Endothelial cell of umbilical vein (primary cell): Measurements from ENCODE around the gene MSN. TPM values are rescaled to one million over a fixed set of nuclear protein-coding genes. Genes with fewer than 3 reads are reported as not detected.

Experiments used
- BruUV-seq: library from RNA; stranded (reverse); fragments of 400-500 nt; replicated peaks from 2 replicates; lab custom pipeline; 2021; lab: Mats Ljungman, UMichigan
- CTCF ChIA-PET: fragments of 300-600, 350-600 bp; sonication (Branson Sonifier 250); formaldehyde crosslinking; loops from one replicate; lab custom pipeline; 2021; ENCODE audit warnings: antibody characterized with exemption, inconsistent platforms; lab: Charles Lee
- POLR2A ChIA-PET: fragments of 300-600, 350-600 bp; sonication (Branson Sonifier 250); formaldehyde crosslinking; loops from one replicate; lab custom pipeline; 2021; ENCODE audit warnings: antibody characterized with exemption, inconsistent platforms; lab: Charles Lee
- DNase-seq: peaks from one replicate; pipeline ENCODE4 v3.0.0-alpha.2; 2011; ENCODE audit warnings: low read depth, low spot score
- FAIRE-seq: peaks from 2 replicates; lab custom pipeline; 2011; peaks lifted over from hg19 to GRCh38; lab: Jason Lieb, UNC
- H2AFZ ChIP-seq: 2 replicates; pipeline ENCODE4 v1.6.0; 2012; ENCODE audit warnings: low read depth, low read length, control low read depth, inconsistent platforms
- H3K27ac ChIP-seq: 2 replicates; pipeline ENCODE4 v1.5.1; 2011; ENCODE audit warnings: low read depth, mild to moderate bottlenecking, control low read depth, low read length, moderate library complexity; ENCODE audit not compliant: insufficient read depth
- H3K27me3 ChIP-seq, 2 experiments: 2 replicates each; pipeline versions ENCODE4 v1.6.0 to v1.6.1; 2011; ENCODE audit warnings: low read length in 2 of 2, mixed read lengths in 1 of 2; ENCODE audit not compliant: control insufficient read depth in 2 of 2, insufficient read depth in 2 of 2
- H3K36me3 ChIP-seq, 2 experiments: 2 replicates in 1 of 2; 3 replicates in 1 of 2; pipeline ENCODE4 v1.5.1; 2011; ENCODE audit warnings: low read length in 2 of 2, mild to moderate bottlenecking in 1 of 2, moderate library complexity in 1 of 2; ENCODE audit not compliant: control insufficient read depth in 2 of 2, insufficient read depth in 2 of 2; ENCODE audit errors: extremely low read depth in 1 of 2
- H3K4me1 ChIP-seq: 3 replicates; pipeline ENCODE4 v1.5.1; 2011; ENCODE audit warnings: mild to moderate bottlenecking, low read length; ENCODE audit not compliant: control insufficient read depth, insufficient read depth; ENCODE audit errors: extremely low read depth
- H3K4me2 ChIP-seq: 2 replicates; pipeline ENCODE4 v1.6.1; 2011; ENCODE audit warnings: low read length, control low read depth, mixed read lengths; ENCODE audit not compliant: insufficient read depth
- H3K4me3 ChIP-seq, 3 experiments: fragments of 200-600 bp in 1 of 3; sonication (generic), shearing (Covaris generic) in 1 of 3; replicated peaks in 1 of 3; 2 replicates each; pipeline ENCODE4 v1.5.1; 2011 to 2016; ENCODE audit warnings: control low read depth in 3 of 3, low read length in 3 of 3, mild to moderate bottlenecking in 2 of 3, inconsistent platforms in 1 of 3, low read depth in 1 of 3, moderate library complexity in 1 of 3; ENCODE audit not compliant: insufficient read depth in 1 of 3
- H3K79me2 ChIP-seq: 2 replicates; pipeline ENCODE4 v1.6.0; 2012; ENCODE audit warnings: low read length, inconsistent platforms; ENCODE audit not compliant: control insufficient read depth, insufficient read depth
- H3K9ac ChIP-seq: replicated peaks from 2 replicates; pipeline ENCODE3; 2011; ENCODE audit warnings: low read length, control low read depth; ENCODE audit not compliant: insufficient read depth; ENCODE audit errors: extremely low read depth
- H3K9me1 ChIP-seq: replicated peaks from 3 replicates; pipeline ENCODE4 v1.6.0; 2011; ENCODE audit warnings: mild to moderate bottlenecking, low read length; ENCODE audit not compliant: control insufficient read depth, insufficient read depth; ENCODE audit errors: extremely low read depth
- H3K9me3 ChIP-seq: replicated peaks from 2 replicates; pipeline ENCODE4 v1.5.1; 2012; ENCODE audit warnings: low read length, inconsistent platforms; ENCODE audit not compliant: control insufficient read depth, insufficient read depth
- H4K20me1 ChIP-seq: replicated peaks from 2 replicates; pipeline ENCODE3; 2011; ENCODE audit warnings: mild to moderate bottlenecking, low read length; ENCODE audit not compliant: control insufficient read depth, insufficient read depth; ENCODE audit errors: extremely low read depth
- CTCF ChIP-seq, 2 donors: IDR thresholded peaks; 1 replicate in 1 of 2; 2 replicates in 1 of 2; pipeline ENCODE4 v1.5.1; 2011; ENCODE audit warnings: low read length in 2 of 2, mild to moderate bottlenecking in 2 of 2, moderate library complexity in 2 of 2, control low read depth in 1 of 2, inconsistent platforms in 1 of 2, low read depth in 1 of 2; ENCODE audit not compliant: insufficient read depth in 1 of 2; ENCODE audit errors: extremely low read depth in 1 of 2
- EZH2 ChIP-seq: IDR thresholded peaks from 2 replicates; pipeline ENCODE4 v1.6.1; 2012; ENCODE audit warnings: borderline replicate concordance, low read depth, mild to moderate bottlenecking, moderate library complexity, low read length, inconsistent platforms; ENCODE audit not compliant: severe bottlenecking
- FOS ChIP-seq: IDR thresholded peaks from 2 replicates; pipeline ENCODE4 v1.6.1; 2011; ENCODE audit warnings: mild to moderate bottlenecking, low read length, moderate library complexity, borderline replicate concordance; ENCODE audit not compliant: insufficient read depth
- GATA2 ChIP-seq: IDR thresholded peaks from 2 replicates; pipeline ENCODE4 v1.7.0; 2011; ENCODE audit warnings: low read depth, mild to moderate bottlenecking, moderate library complexity, mixed read lengths, low read length; ENCODE audit not compliant: insufficient read length, insufficient read depth
- JUN ChIP-seq: IDR thresholded peaks from 2 replicates; pipeline ENCODE4 v1.6.1; 2011; ENCODE audit warnings: borderline replicate concordance, low read depth; ENCODE audit not compliant: insufficient read length, insufficient read depth
- MAX ChIP-seq: IDR thresholded peaks from 2 replicates; pipeline ENCODE4 v1.6.1; 2011; ENCODE audit not compliant: insufficient read depth, insufficient read length
- MYC ChIP-seq: IDR thresholded peaks from one replicate; pipeline ENCODE4 v1.6.1; 2011; ENCODE audit warnings: mild to moderate bottlenecking, low read depth, low read length
- POLR2A ChIP-seq: IDR thresholded peaks from 2 replicates; pipeline ENCODE4 v1.6.1; 2012; ENCODE audit warnings: low read depth, mild to moderate bottlenecking, control low read depth, low read length
- POLR2AphosphoS5 ChIP-seq: IDR thresholded peaks from 2 replicates; pipeline ENCODE4 v1.6.1; 2012; ENCODE audit warnings: low read depth, mild to moderate bottlenecking, control low read depth, low read length, moderate library complexity; ENCODE audit not compliant: insufficient read depth
- dilution Hi-C: fragments of 300-500 bp; cut with MboI; formaldehyde crosslinking; loops from one replicate; pipeline ENCODE4 v1.15.0; 2019; ENCODE audit warnings: low sequenced_read_pairs; ENCODE audit not compliant: extremely low pct_ligation_motif_present
- intact Hi-C: fragments of 100-400 bp; cut with micrococcal nuclease; formaldehyde crosslinking; loops from one replicate; pipeline ENCODE4 v1.10.0; 2022
- polyA plus RNA-seq, 4 experiments: library from polyadenylated mRNA; depleted of rRNA in 3 of 4; stranded (reverse) in 3 of 4; unstranded in 1 of 4; fragments of >200 nt; gene quantifications; 2 replicates each; pipeline versions ENCODE4 v1.2.1 to v1.2.3, GENCODE V29; 2011 to 2012; ENCODE audit warnings: missing spikeins in 1 of 4
- total RNA-seq: library from RNA; stranded (reverse); gene quantifications from 2 replicates; pipeline ENCODE4 v1.2.3, GENCODE V29; 2021

The MSN gene
- total and polyA plus RNA-seq, 2 donors (not counting 3 experiments of a cell fraction or from before 2014, with no cell fraction given) = 528 to 635 TPM

- Histone ChIP-seq H3K9me3 (no peaks in the 10 kb centered on the region), H3K4me1 (no peaks in the 10 kb centered on the region), H4K20me1 (no peaks in the 10 kb centered on the region), H3K4me3 (no peak overlapping the region), H2AFZ (no peak overlapping the region), H3K9me1 (no peaks in the 10 kb centered on the region), H3K9ac (no peak overlapping the region), H3K79me2 (no peaks in the 10 kb centered on the region), H3K27ac (no peak overlapping the region), H3K27me3 (no peaks in the 10 kb centered on the region), H3K36me3 (peaks cover 21 to 24% of the 10 kb centered on the region in 2 experiments), H3K4me2 (no peak overlapping the region)
- POLR2A ChIA-PET = no interaction called here
- BruUV-seq = no TSS peak
- dilution Hi-C loops = no loop called here
- TF ChIP-seq MYC (no peak), FOS (no peak), MAX (no peak), EZH2 (no peak), JUN (no peak), CTCF (IDR thresholded peaks at IDR 0.05; ENCODE audit: extremely low read depth in 1 of 2, insufficient read depth in 1 of 2, low read depth in 1 of 2, low read length in 2 of 2) (no peak), GATA2 (no peak), POLR2A (no peak), POLR2AphosphoS5 (no peak)
- CTCF ChIA-PET = no interaction called here
- intact Hi-C loops = no loop called here
- no peak for FAIRE-seq
- no peak for DNase-seq
Observed at GRCh38 chrX:65741823-65742222, 74.4 kb downstream of the MSN start.
